Skin epidermis (tissue), 12 donors: ENCODE data around the gene ASZ1.

Source experiments
- H3K27ac ChIP-seq, 21 experiments: fragments of 200-600 bp; sonication (generic) in 11 of 21; one replicate each; pipeline ENCODE4 v1.5.0; 2020; ENCODE audit warnings: mild to moderate bottlenecking in 3 of 21, inconsistent platforms in 2 of 21, moderate library complexity in 2 of 21
- H3K4me3 ChIP-seq, 7 experiments: fragments of 200-600 bp; sonication (generic) in 2 of 7; one replicate each; pipeline ENCODE4 v1.5.0; 2020; ENCODE audit warnings: inconsistent platforms in 2 of 7, mild to moderate bottlenecking in 2 of 7, moderate library complexity in 1 of 7

ASZ1 gene

GRCh38 chr7:117349570-117349969 lies 77.7 kb downstream of the ASZ1 start:
- Histone ChIP-seq H3K27ac (no peak overlapping the region), H3K4me3 (no peak overlapping the region)

GRCh38 chr7:117347962-117348672 lies 79.2 kb downstream of the ASZ1 start:
- H3K27ac ChIP-seq = no peak overlapping the region

GRCh38 chr7:117347480-117347879 lies 79.8 kb downstream of the ASZ1 start:
- Histone ChIP-seq H3K4me3 (no peak overlapping the region), H3K27ac (no peak overlapping the region)

More at GRCh38 chr7:117347962-117348672, 79.2 kb downstream of the ASZ1 start:
- H3K4me3 ChIP-seq = no peak overlapping the region

GRCh38 chr7:117346161-117346560 lies 81.1 kb downstream of the ASZ1 start:
- no peak overlapping the region for H3K27ac ChIP-seq
- H3K4me3 ChIP-seq = no peak overlapping the region

- H3K27ac ChIP-seq = no peak overlapping the region
- H3K4me3 ChIP-seq = no peak overlapping the region
These were observed 89.3 kb downstream of the ASZ1 start for GRCh38 chr7:117338020-117338419.

- H3K4me3 ChIP-seq = no peak overlapping the region
- H3K27ac ChIP-seq = no peak overlapping the region
These were observed 94.1 kb downstream of the ASZ1 start for GRCh38 chr7:117333168-117333567.

- H3K27ac ChIP-seq = no peak overlapping the region
- H3K4me3 ChIP-seq = no peak overlapping the region
These were observed 95.3 kb downstream of the ASZ1 start for GRCh38 chr7:117332031-117332430.

- Histone ChIP-seq H3K4me3 (no peak overlapping the region), H3K27ac (no peak overlapping the region)
These were observed 101.5 kb downstream of the ASZ1 start for GRCh38 chr7:117325836-117326235.

- peak overlapping the region in 1 of 7 experiments; percentile 38 for H3K4me3 ChIP-seq
- H3K27ac ChIP-seq = peak overlapping the region in 1 of 21 experiments; percentile 23
These were observed 102.3 kb downstream of the ASZ1 start for GRCh38 chr7:117324960-117325359.

GRCh38 chr7:117323851-117324711 lies 103.2 kb downstream of the ASZ1 start:
- Histone ChIP-seq H3K27ac (peak overlapping the region in 1 of 21 experiments; percentile 23), H3K4me3 (peak overlapping the region in 6 of 7 experiments; percentile 2 to 38 (median 24))

- Histone ChIP-seq H3K4me3 (peak overlapping the region; percentile 4 to 38 (median 15)), H3K27ac (no peak overlapping the region)
These were observed 103.9 kb downstream of the ASZ1 start for GRCh38 chr7:117323305-117323850.

- Histone ChIP-seq H3K4me3 (peak within 1 kb of the TSS; percentile 4 to 38 (median 18)), H3K27ac (no peak within 1 kb of the TSS)
These were observed 104.5 kb downstream of the ASZ1 start, which contains the start of gene WNT2 for GRCh38 chr7:117322741-117323304. WNT2 (minus strand) TSS chr7:117323058; CDS start chr7:117322989, 69 bp downstream.

GRCh38 chr7:117320523-117320922 lies 106.8 kb downstream of the ASZ1 start:
- no peak overlapping the region for H3K4me3 ChIP-seq
- H3K27ac ChIP-seq = no peak overlapping the region

- Histone ChIP-seq H3K4me3 (no peak overlapping the region), H3K27ac (no peak overlapping the region)
These were observed 108.1 kb downstream of the ASZ1 start for GRCh38 chr7:117319181-117319580.

GRCh38 chr7:117313582-117313981 lies 113.7 kb downstream of the ASZ1 start:
- H3K4me3 ChIP-seq = no peak overlapping the region
- no peak overlapping the region for H3K27ac ChIP-seq
